GM10266 (cell line): Measurements from ENCODE around the gene KNSTRN.

Source experiments
- DNase-seq: peaks from one replicate; pipeline ENCODE4 v3.0.0; 2012; ENCODE audit errors: extremely low spot score
- CTCF ChIP-seq: IDR thresholded peaks from 2 replicates; pipeline ENCODE4 v1.5.1; 2012; ENCODE audit warnings: mild to moderate bottlenecking, low read depth; ENCODE audit not compliant: control insufficient read depth, insufficient read depth; ENCODE audit errors: missing control alignments

The KNSTRN gene

GRCh38 chr15:40436116-40436891 is 53.8 kb downstream of the KNSTRN start:
- DNase-seq, result peak; percentile 47
- no peak for TF ChIP-seq CTCF

GRCh38 chr15:40436892-40437751 is 54.6 kb downstream of the KNSTRN start:
- DNase-seq, result no peak
- no peak for TF ChIP-seq CTCF

- TF ChIP-seq CTCF, result no peak
- DNase-seq, result no peak
Observed at GRCh38 chr15:40437752-40438687, 55.5 kb downstream of the KNSTRN start.

- TF ChIP-seq CTCF, result no peak
- DNase-seq, result no peak
Observed at GRCh38 chr15:40438712-40439111, 56.2 kb downstream of the KNSTRN start.

- DNase-seq, result no peak
- TF ChIP-seq CTCF, result no peak
Observed at GRCh38 chr15:40439461-40439959, 57.0 kb downstream of the KNSTRN start.

- no peak for TF ChIP-seq CTCF
- DNase-seq, result peak; percentile 65
Observed at GRCh38 chr15:40439960-40440742, 57.6 kb downstream of the KNSTRN start.
